ENCODE measurements around the gene GAS6.

GAS6 gene

DNA sequence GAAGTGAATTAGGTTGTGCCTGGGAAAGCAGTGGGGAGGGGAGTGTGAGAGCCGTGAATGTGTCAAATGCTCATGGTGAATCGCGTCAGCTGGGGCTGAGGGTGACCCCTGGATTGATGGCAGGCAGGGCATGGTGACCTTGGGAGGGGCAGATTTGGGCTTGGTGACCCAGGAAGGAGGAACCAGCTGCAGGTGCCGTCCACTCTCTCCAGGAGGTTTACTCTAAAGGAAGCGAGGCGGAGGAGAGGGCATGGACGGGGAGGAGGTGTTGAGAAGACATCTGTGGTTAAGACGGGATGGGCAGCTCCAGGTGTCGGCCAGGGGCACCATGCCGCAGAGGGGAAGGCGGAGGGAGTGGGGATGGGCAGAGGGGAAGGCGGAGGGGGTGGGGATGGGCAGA lies 76.2 kb downstream of the GAS6 start:
- no peak for DNase-seq

DNA sequence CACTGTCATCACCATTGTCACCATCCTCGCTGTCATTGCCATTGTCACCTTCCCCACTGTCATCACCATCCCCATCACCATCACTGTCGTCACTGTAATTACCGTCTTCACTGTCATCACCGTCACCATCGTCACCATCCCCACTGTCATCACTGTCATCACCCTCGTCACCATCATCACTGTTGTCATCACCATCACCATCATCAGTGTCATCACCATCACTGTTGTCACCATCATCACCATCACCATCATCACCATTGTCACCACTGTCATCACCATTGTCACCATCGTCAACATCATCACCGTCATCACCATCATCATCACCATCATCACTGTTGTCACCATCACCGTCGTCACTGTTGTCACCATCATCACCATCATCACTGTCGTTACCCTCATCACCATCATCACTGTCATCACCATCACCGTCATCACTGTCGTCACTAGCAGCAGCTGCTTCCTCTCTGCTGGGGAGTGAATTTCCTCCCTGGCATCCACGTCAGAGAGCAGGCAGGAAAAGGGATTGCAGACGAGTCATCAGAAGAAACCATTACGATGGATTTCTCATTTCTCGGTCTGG lies 77.5 kb downstream of the GAS6 start:
- DNase-seq = no peak

DNA sequence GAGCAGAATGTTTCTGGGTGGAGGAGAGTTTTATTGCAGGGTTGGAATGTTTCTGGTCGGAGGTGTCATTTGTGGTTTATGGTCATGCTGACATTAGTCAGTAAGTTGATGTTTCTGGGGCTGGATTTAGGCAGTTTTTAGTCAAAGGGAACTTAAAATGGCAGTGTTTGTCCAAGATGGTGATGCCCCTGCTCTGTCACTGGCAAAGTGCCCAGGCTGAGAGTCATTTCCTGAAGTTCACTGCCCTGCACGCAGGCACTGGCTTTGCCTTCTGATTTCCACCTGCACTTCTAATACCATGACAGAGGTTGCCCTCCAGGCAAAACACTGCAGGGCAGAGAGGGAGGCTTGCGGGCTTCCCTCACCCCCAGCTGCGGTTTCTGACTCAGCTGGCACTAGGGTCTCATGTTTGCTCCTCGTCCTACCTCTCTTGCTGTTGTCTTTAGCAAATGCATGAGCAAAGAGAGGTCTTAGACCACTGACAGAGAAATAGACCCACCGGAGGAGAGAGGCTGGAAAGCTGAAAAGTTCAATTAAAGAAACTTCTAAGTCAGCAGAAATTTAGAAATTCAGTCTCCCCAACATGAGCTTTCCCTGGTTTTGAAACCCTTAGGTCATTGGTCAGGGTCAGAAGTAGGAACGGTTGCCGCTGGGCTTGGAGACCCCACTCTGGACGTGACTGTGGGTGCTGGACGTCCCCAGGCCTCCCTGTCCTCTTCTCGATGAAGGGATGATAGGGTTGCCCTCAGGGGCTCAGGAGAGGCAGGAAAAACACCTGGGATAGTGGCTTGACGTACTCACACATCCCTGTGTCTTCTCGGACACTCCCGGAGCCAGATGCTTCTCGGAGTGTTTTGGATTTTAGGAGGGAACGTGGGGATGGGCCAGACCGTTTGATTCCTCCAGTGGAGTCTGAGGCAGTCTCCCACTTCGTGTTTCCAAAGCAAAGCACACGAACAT lies 78.5 kb downstream of the GAS6 start:
- peak; percentile 3 for DNase-seq

DNA sequence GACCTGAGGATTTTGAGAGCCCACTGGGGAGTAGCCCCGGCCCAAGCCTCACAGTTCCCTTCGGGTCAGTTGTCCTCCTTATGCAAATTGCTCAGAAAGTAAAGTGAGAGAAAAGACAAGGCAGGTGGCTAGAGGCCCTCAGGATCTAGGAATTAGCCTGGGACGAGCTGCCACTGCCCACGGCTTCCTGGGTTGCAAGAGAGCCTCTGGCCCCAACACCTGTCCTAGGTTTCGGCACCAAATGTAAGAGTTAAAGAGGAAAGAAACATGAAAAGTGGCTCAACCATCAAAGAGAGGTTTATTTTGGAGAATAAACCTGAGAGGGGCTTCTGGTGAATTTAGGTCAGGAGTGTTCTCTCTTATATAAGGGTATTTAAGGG lies 79.2 kb downstream of the GAS6 start:
- DNase-seq = no peak

DNA sequence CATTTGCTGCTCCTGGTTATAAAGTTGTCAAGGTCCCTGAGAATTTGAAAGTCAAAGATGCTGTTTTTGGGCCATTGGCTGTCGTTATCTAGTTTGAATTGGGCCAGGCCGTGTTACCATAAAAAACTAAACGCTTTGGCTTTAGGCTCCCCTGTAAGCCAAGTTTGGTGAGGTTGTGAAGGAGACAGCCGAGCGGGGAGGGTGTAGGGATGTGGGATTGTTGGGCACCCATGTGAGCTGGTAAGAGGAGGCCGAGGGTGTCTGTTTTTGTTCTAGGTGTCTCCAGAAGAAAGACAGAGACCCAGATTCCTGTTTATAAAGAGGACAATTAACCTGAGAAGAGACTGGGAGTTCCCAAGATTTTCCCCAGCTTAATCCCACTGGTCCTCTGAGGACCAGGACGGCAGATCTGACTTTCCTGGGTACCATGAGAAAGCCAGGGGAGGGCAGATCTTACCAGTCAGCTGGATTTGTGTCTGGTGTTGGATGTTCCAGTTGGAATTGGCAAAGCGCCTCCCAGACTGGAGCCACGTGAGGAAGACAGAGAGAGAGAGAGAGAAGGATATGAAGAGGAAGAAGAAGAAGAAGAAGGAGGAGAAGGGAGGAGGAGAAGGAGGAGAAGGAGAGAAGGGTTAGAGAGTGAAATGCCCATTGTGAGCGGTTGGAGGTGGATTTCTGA lies 79.8 kb downstream of the GAS6 start:
- no peak for DNase-seq

DNA sequence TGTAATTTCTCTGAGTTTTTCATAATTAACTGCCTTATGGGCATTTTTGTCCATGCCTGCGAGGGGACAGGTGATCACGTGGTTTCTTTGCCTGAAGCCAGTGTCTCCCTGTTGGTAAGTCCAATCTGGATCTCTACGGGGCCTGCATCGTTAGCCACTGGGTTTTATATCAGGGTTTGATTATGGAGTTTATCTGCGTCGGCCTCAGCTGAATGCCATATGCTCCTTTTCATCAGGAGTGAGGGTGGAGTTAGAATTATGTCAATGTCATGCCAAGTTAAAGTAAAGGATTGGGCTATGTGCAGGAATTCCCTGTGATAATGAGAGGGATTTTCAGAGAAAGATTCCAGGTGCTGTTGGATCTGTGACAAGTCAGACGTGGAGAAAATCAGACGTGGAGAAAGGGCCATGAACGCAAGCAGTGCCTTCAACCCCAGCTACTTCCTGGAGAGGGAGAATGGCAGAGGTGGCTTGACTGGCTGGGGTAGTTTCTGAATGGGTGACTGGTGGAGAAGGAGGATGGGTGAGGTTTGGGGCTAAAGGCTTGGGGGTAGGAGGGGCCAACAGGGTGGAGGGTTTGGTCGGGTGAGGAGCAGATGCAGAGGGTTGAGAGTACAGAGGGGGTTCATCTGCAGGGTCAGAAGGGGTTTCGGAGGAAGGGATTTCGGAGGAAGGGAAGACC lies 80.5 kb downstream of the GAS6 start:
- DNase-seq = no peak

DNA sequence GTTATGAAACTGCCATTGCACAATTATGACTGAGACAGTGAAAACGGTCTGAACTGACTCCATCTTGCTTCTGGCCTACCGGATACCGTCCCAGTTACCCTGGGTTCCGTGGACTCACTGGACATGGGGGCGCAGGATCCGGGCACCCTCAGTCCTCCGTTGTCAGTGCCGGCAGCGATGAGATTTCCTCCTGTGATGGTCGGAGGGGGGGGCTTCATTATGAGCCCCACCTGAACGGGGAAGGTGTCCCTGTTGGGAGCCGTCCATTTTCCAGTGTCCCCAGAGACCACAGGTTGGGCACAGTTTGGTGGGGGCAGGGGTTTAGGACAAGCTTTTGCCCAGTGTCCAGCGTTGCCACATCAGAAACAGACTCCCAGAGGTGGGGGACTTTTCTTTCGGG lies 81.4 kb downstream of the GAS6 start:
- DNase-seq = no peak

DNA sequence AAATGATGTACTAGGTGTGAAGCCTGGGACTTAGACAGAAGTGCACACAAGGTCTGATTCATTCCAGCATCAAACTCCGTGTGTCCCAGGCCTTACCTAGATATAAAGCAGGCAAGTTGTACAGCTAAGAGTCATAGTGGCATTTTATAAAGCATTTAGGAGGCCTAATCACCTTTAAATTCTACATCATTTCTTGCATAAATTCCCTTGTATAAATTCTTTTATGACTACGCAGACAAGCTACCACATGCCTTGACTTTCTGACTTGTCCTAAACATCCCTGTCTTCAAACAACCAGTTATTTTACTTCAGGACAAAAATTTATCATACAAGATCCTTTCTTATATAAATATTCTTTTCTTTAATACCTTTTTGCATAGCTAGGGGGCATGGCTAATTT lies 82.3 kb downstream of the GAS6 start:
- no peak for DNase-seq

DNA sequence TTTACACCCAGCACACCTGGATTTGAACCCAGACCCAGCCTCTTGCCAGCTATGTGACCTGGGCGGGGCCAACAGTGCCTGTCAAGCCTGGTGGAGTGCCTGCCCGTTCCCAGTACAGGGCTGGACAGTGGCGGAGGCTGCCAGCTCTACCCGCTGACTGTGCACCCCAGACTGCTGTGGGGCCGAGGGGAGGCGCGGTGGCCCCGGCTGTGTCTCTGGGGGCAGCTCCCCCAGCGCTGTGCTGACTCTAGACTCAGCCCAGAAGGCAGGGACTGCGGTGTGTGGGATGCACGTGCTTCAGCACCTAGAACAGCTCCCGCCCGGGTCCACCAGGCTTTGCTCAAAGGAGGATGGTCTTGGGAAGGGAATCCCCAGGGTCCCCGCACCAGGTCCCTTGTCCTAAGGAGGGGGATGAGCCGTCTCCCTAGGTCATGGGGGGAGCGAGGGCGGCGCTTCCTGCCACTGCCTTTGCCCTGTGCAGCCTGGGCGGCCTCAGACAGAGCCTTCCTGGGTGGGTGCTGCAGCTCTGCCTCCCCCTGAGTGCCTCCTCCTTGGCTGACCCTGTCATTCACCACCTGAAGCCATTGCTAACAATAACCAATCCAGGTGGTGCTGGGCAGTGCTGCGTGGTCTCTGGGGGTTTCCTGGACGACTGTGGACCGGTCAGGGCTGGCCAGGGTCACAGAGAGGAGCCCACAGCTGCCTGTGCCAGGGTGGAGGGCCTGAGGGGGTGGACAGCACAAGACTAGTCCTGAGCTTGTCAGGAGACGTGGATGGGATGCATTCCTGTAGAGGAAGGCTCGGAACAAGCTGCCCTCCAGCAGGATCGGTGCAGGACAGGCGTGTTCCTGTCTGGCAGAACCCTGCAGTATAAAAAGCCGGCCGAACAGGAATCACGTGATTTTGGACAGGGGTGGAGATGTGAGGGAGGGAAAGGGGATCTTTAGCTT lies 86.3 kb downstream of the GAS6 start:
- no peak for DNase-seq

DNA sequence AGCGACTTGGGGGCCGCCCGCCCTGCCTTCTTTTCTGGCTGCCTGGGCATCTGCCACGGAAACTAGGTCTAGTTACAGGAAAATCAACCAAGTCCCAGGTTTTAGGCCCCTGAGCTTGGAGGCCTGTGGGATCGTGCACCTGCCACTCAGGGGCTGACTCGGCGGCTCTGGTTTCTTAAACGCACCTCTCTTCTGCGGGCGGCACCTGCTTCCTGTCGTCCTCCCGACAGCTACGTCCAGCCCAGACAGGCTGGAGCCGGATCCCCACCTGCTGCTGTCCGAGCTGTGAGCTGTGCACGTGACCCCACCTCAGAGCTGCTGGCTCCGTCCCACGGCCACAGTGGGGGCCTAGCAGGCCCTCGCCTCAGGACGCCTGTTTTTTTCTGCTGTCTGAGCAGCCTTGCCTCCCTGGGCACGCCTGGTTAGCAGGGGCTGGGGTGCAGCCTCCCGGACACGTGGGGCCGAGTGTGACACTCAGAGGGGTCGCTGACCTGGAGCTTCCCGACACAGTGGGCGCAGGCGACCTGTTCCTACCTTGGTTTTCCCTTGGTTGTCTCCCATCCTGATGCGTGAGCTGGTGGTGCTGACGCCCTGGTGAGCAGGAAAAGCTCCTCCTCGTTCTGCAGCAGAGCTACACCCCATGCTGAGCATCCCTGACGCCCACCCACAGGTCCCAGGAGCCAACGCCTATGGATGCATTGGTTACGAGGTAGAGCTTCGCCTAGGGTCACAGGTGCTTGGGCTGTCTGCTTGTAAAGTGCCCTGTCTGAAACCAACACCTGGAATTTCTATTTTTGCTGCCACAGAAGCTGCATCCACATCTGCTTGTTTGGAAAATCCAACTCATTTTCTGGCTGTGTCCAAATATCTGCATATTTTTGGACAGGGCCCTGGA lies 87.4 kb downstream of the GAS6 start:
- peak; percentile 19 for DNase-seq

DNA sequence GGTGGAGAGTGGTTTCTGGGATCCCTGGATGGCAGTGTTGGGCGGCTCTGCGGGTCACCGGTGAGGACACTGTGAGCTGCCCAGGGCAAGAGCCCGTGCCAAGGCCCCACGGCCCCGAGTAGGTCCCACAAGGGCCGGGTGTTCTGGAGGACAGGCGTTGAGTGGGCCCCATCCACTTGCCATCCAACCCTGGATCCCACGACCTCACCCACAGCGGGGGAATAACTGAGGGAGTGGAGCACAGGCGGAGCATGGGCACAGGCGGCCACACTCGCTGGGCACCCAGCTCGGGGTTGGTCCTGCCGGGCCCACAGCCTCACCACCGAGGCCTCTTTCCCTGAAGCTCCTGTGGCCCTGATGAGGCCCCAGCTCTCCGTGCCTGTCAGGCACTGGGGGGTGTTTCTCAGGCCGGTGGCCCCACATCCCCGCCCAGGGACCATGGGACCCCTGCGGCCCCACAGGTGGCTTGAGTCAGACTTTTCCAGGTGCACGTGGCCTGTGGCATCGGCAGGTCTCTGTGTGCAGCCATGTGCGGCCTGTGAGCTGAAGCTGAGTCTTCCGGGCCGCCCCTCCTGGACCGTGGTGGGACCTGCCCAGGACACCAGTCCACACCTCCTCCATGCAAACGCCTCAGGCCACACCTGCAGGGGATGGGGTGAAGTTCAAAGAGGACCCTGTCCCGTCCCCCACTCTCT lies 88.3 kb downstream of the GAS6 start:
- no peak for DNase-seq

DNA sequence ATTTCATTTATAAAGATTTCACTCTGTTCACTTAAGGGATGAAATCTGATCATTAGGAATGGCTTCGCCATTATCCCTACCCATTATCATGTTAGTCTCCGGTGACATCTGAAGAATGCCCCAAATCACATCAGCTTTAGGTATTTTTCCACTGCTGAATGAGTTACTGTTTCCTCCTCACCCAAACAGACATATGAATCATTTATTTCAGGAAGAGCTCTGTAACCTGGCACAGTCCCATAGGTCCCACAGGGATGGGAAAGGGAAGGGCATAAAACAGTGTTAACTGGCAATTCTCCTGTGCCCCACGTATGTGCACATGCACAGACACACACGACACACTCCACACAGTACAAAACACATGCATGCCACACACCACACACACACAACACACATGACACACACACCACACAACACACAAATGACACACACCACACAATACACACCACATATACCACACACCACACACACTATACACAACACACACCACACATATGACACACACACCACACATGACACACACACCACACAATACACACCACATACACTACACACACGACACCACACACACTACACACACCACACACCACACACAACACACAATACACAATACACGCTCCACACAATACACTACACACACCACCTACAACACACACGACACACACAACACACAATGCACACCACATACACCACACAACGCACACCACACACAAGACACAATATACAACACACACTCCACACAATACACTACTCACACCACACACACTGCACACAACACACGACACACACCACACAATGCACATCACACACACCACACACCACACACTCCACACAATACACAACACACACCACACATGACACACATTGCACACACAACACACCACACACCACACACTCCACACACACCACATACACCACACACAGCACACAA lies 89.4 kb downstream of the GAS6 start:
- DNase-seq = no peak

DNA sequence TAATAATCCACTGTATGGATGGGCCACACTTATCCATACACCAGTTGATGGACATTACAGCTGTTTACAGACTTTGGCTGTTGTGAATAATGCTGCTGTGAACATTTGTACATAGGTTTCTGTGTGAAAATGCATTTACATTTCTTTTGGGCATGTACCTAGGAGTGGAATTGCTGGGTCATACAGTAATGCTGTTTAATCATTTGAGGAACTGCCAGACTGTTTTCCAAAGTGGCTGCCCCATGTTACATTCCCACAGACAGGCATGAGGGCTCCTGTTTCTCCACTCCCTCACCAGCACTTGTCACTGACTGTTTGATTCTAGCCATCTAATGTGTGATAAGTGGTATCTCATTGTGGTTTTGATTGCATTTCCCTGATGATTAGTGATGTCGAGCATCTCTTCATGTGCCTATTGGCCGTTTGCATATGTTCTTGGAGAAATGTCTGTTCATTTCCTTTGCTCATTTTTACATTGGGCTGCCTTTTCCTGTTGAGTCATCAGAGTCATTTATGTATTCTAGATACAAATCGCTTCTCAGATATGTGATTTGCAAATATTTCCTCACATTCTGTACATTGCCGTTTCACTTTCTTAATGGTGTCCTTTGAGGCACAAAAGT lies 92.1 kb downstream of the GAS6 start:
- DNase-seq = no peak

DNA sequence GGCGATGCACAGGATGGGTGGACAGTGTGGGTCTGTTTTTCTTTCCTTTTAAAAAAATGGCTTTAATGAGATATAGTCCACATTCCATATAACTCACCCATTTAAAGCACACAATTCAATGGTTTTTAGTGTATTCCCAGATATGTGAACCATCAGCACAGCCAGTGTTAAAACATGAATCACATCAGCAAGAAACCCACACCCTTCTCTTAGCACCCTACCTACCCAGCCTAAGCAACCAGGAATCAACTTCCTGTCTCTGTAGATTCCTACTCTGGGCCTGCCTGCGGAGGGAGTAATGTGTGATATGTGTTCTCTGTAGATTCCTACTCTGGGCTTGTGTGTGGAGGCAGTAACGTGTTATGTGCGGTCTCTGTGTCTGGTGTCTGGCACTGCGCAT lies 92.9 kb downstream of the GAS6 start:
- DNase-seq = no peak
